DOHH2 (cell line): Measurements from ENCODE around the gene SMARCA2.

ENCODE experiments used
- CTCF ChIP-seq: fragments of 200-600 bp; sonication (generic); IDR thresholded peaks from one replicate; pipeline ENCODE4 v1.5.1; 2014; ENCODE audit warnings: antibody characterized with exemption, mild to moderate bottlenecking, low read depth, low read length; ENCODE audit not compliant: poor library complexity, severe bottlenecking
- EZH2phosphoT487 ChIP-seq: fragments of 200-600 bp; sonication (generic); IDR thresholded peaks from 2 replicates; pipeline ENCODE4 v1.6.1; 2017; ENCODE audit warnings: borderline replicate concordance, mild to moderate bottlenecking, antibody characterized with exemption, low read length, moderate library complexity, mixed read lengths

DNA sequence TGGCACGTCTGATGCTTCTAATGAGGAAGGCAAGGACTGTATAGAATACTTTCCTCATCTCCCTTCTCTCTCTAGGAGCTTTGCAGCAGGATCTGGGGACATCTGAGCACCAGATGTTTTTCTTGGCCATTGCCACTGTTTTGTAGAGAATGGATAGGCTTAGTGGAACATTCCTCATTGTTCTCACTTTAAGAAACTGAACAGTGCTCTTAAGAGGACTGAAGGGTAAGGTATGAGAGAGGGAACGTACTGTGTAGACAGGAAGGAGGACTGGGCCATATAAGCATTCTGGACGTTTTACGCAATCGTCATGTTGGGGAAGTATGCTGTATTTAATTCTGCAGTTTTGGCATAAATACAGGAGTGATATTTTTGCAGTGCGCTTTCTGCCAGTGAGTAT lies 70.6 kb downstream of the SMARCA2 start:
- TF ChIP-seq CTCF (no peak), EZH2phosphoT487 (no peak)
